Activated CD8-positive, alpha-beta memory T cell treated with anti-CD3 and anti-CD28 coated beads, Interleukin-2, amount 50 U/mL, for 24 hours (primary cell): Measurements from ENCODE around the gene PTPN23.
A peak's percentile ranks its signal among the peaks of the same experiment; 100 is the strongest.
"Not testable (repeated sequence)": the region's sequence is repeated elsewhere in the genome, so short reads cannot be mapped to it uniquely, and the experiment has no call there.

ENCODE experiments used
- DNase-seq: peaks from one replicate; pipeline ENCODE4 v3.0.0-alpha.2; 2020; ENCODE audit errors: extremely low read depth

Gene PTPN23

DNA sequence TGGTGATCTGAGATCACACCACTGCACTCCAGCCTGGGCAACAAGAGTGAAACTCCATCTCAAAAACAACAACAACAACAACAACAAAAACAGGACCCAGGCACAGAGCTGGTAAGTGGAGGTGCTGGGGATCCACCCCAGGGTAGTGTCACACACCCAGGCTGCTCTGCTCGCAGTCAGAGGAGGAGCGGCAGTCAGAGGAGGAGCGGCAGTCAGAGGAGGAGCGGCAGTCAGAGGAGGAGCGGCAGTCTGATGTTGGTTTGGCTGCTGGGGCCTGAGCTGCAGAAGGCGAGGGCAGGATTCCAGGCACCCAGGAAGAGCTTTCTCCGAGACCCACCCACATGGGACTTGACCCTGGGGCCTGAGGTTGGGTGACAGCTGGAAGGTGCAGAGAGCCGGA lies 10.8 kb upstream of the PTPN23 start:
- not testable (repeated sequence) for DNase-seq

DNA sequence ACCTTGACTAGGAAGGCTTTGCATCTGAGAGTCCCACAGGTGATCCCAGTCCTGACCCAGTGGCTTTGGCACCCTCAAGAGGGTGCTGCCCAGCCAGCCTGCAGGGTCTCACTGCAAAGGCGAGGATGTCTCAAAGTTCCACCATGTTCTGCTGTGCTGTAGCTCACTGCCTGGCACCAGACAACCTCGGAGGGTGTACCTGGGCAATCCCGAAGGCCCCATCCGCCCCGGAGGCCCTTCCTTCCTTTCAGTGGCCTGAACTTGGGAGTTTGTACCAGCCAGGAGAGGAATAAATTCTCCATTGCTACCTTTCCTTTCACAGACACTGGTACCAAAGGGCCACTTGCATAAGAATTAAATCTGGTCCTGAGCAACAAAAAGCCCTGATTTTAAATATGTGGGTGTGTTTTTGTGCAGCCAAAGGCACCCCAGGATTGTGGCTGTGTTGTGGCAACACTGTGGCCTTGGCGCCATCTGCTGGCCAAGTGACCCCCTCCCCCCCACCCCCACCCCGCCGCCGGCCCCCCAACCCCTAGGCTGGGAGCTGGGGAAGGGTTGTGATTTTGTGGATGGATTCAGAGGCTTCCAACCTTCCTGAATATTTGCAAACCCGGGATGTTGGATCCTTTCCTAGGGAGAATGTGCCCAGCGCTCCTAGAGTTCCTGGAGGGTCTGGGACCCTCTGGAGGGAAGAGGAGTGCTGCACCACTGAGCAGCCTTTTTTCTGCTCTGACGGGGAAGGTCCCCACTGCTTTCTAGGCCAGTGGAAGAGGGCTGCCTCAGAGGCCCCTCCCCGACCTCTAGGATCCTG lies 9.7 kb upstream of the PTPN23 start:
- no peak for DNase-seq

DNA sequence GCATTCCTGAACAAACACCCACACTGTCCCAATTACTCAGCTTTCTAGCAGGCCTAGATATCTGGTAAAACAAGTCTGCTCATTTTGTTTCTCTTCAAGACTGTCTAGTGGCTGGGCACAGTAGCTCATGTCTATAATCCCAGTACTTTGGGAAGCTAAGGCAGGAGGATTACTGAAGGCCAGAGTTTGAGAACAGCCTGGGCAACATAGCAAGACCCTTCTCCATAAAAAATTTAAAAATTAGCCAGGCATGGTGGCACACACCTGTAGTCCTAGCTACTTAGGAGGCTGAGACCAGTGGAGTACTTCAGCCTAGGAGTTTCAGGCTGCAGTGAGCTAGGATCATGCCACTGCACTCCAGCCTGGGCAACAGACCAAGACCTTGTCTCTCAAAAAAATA lies 6.2 kb upstream of the PTPN23 start:
- DNase-seq: no peak

DNA sequence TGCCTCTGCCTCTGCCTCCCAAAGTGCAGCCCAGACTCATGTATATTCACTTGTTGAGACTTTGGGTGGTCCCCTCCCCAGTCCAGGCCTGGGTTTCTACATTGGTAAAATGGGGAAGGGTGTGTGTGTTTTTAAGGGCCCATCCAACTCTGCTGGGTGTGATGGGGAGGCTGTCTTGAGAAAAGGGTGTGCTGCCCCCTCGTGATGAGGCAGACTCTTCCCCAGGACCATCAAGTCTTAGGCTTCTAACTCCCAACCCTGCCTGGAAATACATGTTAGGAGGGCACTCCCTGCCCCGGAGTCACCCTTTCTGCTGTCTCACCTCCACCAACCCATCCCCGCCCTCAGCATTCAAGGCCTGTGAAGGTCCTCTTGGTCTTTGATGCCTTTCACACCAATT lies 4.4 kb upstream of the PTPN23 start:
- DNase-seq: no peak

- no peak for DNase-seq
Observed at GRCh38 chr3:47377186-47377585, 3.6 kb upstream of the PTPN23 start.

- no peak for DNase-seq
Observed at GRCh38 chr3:47378869-47379268, 2.0 kb upstream of the PTPN23 start.

GRCh38 chr3:47379411-47379899 lies 1.4 kb upstream of the PTPN23 start:
- DNase-seq: no peak

DNA sequence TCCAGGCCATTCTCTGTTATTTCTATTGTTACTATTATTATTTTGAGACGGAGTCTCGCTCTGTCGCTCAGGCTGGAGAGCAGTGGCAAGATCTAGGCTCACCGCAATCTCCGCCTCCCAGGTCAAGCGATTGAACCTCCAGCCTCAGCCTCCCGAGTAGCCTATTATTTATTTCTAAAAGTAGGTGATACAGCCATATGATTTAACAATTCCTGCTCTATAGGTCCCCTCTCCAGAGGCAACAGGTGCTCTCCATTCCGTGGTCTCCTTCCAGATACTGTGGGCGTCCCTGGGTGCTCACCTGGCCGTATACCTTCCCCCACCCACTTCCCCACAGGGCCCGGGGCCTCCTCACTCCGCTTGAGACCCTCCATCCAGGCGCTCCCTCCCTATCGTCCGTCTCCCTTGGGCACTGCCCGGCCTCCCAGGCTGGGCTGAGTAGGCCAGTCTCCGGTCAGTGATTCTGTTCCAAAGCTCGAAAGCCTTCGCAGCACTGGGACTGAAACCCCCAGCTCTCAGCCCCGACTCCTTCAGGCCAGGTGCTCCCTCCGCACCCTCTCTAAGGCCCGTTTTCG lies 708 bp upstream of the PTPN23 start:
- no peak for DNase-seq

- peak; percentile 52 for DNase-seq
Observed at GRCh38 chr3:47381317-47382157, 716 bp downstream of the PTPN23 start.

DNA sequence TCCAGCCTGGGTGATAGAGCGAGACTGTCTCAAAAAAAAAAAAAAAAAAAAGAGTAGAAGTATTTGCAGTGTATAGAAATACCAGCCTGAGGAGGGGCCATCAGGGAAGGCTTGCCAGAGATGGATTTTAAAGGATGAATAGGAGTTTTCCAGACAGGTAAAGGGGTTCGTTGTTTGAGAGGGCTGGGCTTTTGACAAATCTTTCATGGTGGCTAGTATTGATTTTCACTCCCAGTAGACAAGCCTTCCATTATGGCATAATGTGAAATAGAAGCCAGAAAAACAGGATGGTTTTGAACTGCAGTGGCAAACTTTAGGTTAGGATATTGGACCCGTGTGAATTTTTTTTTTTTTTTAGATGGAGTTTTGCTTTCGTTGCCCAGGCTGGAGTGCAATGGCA lies 3.6 kb downstream of the PTPN23 start:
- DNase-seq: no peak

DNA sequence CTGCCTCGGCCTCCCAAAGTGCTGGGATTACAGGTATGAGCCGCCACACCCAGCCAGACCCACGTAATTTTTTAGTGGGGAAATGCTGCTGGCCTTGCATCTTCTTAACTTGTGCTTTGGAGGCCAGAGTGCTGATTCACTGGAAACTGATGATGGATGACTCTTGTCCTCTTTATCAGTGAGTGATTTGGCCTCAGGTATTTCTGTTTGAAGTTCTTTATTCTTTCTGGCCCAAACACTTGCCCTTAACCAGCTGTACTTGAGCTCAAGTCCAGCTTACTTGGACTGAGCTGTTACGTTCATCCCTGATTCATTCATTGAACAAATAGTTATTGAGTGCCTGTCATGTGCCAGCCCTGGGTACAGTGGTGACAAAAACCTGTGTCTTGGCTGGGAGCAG lies 4.2 kb downstream of the PTPN23 start:
- no peak for DNase-seq

GRCh38 chr3:47385796-47386195 lies 5.0 kb downstream of the PTPN23 start:
- DNase-seq: no peak

- no peak for DNase-seq
Observed at GRCh38 chr3:47392933-47393332, 12.1 kb downstream of the PTPN23 start.

- DNase-seq: no peak
Observed at GRCh38 chr3:47394140-47394870, 13.5 kb downstream of the PTPN23 start.

DNA sequence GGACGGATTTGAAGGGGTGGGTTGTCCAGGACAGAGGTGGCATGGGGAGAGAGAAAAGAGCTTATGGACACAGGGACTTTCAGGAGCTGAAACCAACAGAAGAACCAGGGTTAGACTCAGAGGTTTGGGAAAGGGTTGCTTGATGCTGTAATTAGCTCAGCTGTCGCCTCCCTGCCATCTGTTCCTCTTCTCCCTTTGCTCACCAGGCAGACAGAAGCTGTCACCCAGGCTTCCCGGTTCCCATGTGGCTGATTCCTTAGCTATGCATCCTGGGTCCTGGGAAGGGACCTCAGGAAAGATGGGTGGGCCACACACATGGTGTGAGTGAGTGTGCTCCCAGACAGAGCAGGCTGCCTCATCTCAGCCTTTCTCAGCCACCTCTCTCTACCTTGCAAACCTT lies 14.1 kb downstream of the PTPN23 start:
- DNase-seq: no peak

GRCh38 chr3:47398228-47398627 lies 17.4 kb downstream of the PTPN23 start:
- DNase-seq: no peak

DNA sequence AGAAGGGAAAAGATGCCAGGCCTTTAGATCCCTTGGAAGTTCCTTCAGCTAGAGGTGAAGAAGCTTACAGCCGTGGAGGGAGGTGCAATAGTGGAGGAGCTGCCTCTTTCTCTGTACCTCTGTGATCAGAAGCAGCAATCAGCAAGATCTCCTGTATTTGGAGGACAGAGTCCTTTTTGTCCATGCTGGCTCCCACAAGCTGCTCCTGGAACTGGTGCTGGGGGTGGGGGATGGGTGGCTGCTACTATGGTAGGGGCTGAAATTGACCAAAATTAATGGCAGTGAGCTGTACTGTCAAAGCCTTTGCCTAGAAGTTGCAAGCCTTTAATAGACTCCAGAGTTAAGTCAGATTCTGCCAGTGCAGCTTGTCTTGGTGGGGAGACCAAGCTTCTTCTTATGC lies 18.2 kb downstream of the PTPN23 start:
- DNase-seq: no peak

DNA sequence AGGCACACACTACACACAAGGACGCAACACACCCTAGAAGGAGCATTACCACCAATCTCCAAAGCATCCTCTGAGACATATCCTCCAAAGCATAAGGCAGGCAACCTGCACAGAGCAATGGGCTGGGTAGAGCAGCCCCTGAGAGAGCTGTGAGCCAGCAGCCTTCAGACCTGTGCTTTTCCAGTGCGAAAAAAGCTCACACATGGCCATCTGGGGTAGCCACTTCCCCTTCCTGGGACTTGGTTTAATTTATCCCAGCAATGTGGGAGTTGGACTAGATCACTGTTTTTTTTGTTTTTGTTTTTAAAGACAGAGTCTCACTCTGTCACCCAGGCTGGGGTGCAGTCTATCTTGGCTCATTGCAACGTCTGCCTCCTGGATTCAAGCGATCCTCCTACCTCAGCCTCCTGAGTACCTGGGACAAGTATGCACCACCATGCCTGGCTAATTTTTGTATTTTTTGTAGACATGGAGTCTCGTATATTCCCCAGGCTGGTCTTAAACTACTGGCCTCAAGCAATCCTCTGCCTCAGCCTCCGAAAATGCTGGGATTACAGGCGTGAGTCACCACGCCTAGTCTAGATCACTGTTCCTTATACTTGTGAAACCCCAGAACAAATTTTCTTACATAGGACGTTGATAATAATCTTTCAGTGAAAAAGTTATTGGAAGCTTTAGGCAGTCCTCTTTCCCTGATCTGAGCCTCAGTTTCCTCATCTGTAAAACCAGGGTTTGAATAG lies 18.9 kb downstream of the PTPN23 start:
- no peak for DNase-seq

DNA sequence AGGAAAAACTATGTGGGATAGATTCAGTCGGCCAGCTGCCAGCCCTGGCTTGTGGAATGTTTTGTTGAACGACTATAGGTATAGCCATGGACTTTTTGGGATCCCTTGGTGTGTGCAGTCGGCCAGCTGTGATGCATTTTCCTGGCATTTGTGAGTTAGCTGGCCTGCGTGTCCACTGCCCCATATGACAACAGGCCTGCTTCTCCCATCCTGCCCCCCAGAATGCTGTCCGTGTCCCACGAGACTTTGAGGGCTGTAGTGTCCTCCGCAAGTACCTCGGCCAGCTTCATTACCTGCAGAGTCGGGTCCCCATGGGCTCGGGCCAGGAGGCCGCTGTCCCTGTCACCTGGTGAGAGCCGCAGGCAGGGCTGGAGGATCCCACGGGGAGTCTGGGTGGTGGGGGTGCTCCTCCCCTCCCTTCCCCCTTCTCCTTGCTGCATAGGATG lies 23.6 kb downstream of the PTPN23 start:
- no peak for DNase-seq

DNA sequence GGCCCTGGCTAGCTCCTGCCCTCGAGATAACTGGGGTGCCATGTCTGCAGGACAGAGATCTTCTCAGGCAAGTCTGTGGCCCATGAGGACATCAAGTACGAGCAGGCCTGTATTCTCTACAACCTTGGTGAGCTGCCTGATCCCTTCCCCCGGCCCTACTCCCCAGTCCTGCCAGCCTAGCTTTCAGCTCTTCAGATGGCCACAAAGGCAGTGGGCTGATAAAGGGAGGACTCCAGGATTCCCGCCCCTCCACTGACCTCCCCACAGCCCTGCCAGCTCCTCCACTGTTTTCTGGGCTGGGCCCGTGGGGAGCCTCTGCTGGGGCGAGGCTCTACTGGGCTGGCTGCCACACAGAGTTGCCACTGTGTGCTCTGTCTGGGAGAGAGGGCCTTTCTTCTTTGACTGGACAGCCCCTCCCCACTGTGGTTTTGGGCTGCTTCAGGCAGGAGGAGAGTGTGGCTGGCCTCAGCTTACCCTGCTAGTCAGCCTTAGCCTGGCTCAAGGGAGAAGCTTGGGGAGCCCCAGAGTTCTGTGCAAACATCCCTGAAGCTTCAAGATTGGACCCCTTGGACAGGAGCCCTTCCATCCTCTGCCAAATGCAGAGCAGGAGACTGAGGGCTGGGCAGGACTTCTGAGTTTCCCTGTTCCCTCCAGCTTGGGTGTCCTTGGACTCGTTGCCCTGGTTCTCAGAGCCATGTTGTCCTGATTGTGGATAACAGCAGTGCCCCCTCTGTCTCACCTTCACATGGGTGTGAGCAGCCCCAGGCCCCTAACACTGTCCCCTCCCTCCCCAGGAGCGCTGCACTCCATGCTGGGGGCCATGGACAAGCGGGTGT lies 24.4 kb downstream of the PTPN23 start:
- DNase-seq: no peak
